HG02852 (cell line): ENCODE data around the gene SH3D19.
"Not testable (repeated sequence)": the region's sequence is repeated elsewhere in the genome, so short reads cannot be mapped to it uniquely, and the experiment has no call there.

ENCODE experiments used
- ATAC-seq: cut with Tn5 transposase; IDR thresholded peaks from one replicate; pipeline ENCODE4 v1.9.1; 2021; ENCODE audit warnings: mild to moderate bottlenecking, moderate library complexity; ENCODE audit not compliant: unreplicated experiment

Gene SH3D19

DNA sequence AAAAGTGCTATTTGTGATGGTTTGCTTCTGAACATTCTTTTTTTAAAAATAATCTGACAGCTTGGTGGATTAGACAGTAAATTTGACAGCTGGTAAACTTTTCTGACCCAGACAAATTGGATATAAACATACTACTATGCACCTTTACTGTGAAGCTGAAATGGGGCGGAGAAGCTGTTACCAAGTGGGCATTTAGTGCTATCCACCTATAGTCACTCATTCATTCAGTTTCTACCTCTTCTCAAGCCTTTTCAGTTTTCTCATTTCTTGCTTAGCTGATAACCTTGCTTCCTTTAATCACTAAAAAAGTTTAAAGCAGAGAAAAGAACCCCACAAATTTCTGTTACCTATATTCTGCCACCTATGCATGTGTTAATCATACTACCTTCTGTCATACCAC lies 220.8 kb downstream of the SH3D19 start:
- no peak for ATAC-seq

DNA sequence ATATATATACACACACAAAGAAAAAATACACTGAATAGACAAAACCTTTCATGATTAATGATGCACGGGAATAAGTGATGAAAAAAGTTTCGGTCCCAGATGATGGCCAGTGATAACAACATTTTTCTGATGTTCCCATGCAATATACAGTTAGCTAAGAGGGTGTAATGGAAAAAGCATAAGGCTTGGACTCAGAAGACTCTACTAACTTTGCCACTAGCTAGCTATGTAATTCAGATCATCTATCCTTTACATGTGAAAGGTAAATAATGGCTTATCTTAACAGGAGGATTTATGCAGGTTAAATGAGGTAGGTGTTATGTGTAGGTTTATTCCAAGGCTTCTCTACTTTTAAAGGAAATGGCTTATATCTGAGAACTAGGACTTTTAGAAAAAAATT lies 221.6 kb downstream of the SH3D19 start:
- no peak for ATAC-seq

GRCh38 chr4:151100531-151100930 lies 224.9 kb downstream of the SH3D19 start:
- no peak for ATAC-seq

DNA sequence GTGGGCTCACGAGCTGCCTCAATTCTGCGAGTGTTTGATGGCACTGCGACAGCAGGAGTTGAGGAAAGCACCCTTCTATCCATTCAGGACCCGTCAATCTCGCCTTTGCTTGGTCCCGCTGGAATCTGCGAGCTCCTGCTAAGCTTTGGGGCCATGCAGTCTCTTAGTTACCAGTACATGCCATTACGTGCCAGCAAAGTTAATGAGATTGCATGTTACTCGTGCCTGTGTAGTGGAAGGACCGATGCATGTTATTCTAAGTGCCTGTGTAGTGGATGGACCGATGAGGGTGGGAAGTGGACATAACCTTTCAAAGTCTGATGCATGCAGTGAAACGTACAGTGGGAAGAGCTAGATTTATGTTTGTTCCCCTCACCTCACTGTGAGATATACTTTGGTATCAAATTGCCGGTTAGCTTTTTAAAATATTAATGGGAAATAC lies 225.4 kb downstream of the SH3D19 start:
- ATAC-seq, result peak; percentile 1

DNA sequence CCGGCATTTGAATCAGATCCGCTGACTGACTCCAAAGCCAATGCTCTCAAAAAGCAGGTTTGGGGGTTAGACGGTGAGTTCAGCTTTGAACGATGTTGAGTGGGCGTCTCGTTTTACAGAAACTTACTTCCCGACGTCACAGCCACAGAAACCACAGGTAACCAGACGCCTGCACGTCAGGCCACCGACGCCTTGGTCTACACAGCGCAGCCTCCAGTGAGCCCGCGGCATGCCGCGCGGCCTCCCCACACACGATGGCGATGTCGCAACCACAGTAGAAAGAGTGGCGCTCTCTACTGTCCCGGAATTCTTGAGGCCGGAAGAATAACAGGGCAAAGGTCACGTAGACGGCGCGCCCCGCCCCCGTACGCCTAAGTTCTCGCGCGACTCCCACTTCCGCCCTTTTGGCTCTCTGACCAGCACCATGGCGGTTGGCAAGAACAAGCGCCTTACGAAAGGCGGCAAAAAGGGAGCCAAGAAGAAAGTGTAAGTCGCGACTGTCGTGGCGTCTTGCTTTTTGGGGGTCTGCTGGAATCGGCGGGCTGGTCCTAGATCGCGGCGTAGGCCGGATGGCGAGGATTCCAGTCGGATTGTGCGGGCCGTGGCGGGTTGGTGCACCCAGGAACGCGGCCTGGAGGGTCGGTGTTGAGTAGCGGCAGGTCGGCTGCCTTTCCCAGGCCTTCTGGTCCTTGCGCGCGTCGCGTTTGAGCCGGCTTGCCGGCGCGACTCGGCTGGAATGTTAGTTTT lies 226.0 kb downstream of the SH3D19 start, which contains the start of gene RPS3A:
Gene RPS3A, plus strand, starts transcription at position 400 of the 747 bp plus-strand sequence. Its CDS starts 25 bp downstream, at position 425.
- ATAC-seq, result peak; percentile 91

DNA sequence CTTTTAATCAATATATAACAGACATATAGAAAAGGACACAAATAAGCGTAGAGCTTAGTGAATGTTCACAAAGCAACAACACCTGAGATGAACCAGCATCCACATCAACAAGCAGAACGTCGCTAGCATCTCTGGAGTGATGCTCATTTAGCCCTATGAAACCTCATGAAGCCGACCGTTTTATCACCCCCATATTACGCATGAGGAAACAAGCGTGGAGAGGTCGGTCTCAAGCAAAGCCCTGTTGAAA lies 226.5 kb downstream of the SH3D19 start:
- no peak for ATAC-seq

- ATAC-seq, result no peak
Measured at GRCh38 chr4:151097759-151098158, 227.6 kb downstream of the SH3D19 start.

DNA sequence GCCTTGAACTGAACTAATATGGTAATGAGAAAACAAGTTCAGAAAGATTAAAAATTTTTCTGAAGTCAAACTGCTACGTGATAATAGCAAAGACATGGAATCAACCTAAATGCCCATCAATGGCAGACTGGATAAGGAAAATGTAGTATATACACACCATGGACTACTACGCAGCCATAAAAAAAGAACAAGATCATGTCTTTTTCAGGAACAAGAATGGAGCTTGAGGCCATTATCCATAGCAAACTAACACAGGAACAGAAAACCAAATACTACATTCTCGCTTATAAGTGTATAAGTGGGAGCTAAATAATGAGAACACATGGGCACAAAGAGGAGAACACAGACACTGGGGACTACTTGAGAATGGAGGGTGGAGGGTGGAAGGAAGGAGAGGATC lies 230.3 kb downstream of the SH3D19 start:
- ATAC-seq, result no peak

DNA sequence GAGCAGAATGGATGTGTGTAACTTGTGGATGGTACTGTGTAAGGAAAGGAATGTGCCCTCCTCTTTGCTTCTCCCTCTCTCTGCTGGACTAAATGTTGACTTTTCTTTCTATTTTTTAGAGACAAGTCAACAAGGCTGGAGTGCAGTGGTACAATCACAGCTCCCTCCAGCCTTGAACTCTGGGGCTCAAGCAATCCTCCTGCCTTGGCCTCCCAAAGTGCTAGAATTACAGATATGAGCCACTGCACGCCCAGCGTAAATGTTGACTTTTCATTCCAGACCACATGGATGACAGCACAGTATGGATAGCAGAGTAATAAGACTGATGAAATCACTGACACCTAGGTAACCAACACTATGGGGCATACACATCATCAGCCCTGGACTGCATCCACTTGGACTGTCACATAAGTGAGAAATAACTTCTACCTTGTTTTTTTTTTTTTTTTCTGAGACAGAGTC lies 231.1 kb downstream of the SH3D19 start:
- ATAC-seq, result no peak

DNA sequence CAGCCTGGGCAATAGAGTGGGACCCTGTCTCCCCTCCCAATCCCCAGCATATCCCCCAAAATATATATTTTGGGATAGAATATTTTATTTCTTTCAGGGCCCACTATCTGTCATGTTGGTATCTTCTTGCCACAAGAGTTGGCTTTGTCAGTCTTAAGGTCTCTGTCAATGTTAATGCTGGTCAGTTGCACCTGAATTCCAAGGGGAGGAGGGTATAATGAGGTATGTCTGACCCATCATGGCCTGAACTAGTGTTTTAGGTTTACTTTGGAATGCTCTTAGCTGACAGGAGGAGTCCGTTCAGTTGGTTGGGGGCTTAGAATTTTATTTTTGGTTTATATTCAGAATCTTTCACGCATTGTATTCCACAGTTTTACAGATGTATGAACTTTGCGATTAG lies 232.2 kb downstream of the SH3D19 start:
- no peak for ATAC-seq

DNA sequence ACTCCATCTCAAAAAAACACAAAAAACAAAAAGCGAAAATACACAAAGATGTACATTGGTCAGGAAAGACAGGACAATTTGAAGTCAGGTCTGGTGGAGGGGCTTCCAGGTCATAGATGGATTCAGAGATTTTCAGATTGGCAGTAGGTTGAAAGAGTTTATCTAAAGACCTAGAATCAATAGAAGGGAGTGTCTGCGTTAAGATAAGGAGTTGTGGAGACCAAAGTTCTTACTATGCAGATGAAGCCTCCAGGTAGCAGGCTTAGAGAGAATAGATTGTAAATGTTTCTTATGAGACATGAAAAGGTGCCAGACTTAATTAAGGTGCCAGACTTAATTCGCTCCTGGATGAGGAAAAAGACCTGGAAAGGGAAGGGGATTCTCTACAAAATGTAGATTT lies 232.9 kb downstream of the SH3D19 start:
- ATAC-seq, result no peak

GRCh38 chr4:151091047-151091446 lies 234.4 kb downstream of the SH3D19 start:
- ATAC-seq, result no peak

DNA sequence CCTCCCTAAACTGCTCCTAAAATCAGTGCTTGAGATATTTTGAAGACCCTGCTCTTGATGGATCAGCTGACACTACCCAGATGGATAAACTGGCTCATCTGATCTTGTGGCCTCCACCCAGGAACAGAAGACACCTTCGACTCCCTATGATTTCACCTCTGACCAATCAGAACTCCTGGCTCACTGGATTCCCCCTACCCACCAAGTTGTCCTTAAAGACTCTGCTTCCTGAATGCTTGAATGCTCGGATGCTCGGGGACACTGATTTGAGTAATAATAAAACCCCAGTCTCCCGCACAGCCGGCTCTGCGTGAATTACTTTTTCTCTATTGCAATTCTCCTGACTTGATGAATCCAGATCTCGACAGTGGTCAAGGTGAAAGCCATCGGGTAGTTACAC lies 237.9 kb downstream of the SH3D19 start:
- no peak for ATAC-seq

- not testable (repeated sequence) for ATAC-seq
Measured at GRCh38 chr4:151077978-151078377, 247.4 kb downstream of the SH3D19 start.

GRCh38 chr4:151074416-151074916 lies 250.9 kb downstream of the SH3D19 start:
- ATAC-seq, result no peak
